C4-2B (cell line): Measurements from ENCODE around the gene BMERB1.
"Not testable (repeated sequence)": the region's sequence is repeated elsewhere in the genome, so short reads cannot be mapped to it uniquely, and the experiment has no call there.

Experiments
- CTCF ChIP-seq: fragments of 450-650 bp; conservative IDR thresholded peaks from 2 replicates; pipeline ENCODE4 v1.5.1; 2017; ENCODE audit warnings: mild to moderate bottlenecking
- ZFX ChIP-seq: fragments of 450-650 bp; IDR thresholded peaks from 2 replicates; pipeline ENCODE4 v1.6.1; 2017

- not testable (repeated sequence) for TF ChIP-seq CTCF, ZFX
Measured at GRCh38 chr16:15409476-15409875, 24.9 kb upstream of the BMERB1 start.
